NB4 (cell line): ENCODE results near the gene RAB30.

Experiments
- MAX ChIP-seq: IDR thresholded peaks from 2 replicates; pipeline ENCODE4 v1.6.1; 2011; ENCODE audit warnings: low read depth, low read length
- POLR2A ChIP-seq: IDR thresholded peaks from 2 replicates; pipeline ENCODE4 v1.6.1; 2011; ENCODE audit warnings: mild to moderate bottlenecking; ENCODE audit not compliant: insufficient read length; ENCODE audit errors: extremely low read depth

GRCh38 chr11:83116015-83116641, 44.4 kb upstream of the RAB30 start:
- TF ChIP-seq MAX (no peak), POLR2A (no peak)
